Spleen (tissue), 11 donors: Measurements from ENCODE around the gene IQSEC1. TPM values are rescaled to one million over a fixed set of nuclear protein-coding genes. Genes with fewer than 3 reads are reported as not detected.

ENCODE experiments used
- DNase-seq: peaks from one replicate; pipeline ENCODE4 v3.0.0-alpha.2; 2020
- H3K27ac ChIP-seq, 8 donors: fragments of 200-600 bp; sonication (generic) in 7 of 8; 1 replicate in 4 of 8; 2 replicates in 4 of 8; pipeline versions ENCODE4 v1.5.0 to v1.8.0; 2016 to 2021; ENCODE audit warnings: inconsistent platforms in 4 of 8, mild to moderate bottlenecking in 4 of 8, moderate library complexity in 1 of 8
- H3K27me3 ChIP-seq, 7 donors: fragments of 200-600 bp; sonication (generic) in 6 of 7; replicated peaks in 1 of 7; 1 replicate in 4 of 7; 2 replicates in 3 of 7; pipeline versions ENCODE4 v1.5.0 to v1.8.0; 2016 to 2021; ENCODE audit warnings: inconsistent platforms in 3 of 7, mild to moderate bottlenecking in 1 of 7
- H3K36me3 ChIP-seq, 6 donors: fragments of 200-600 bp; sonication (generic) in 5 of 6; 1 replicate in 4 of 6; 2 replicates in 2 of 6; pipeline versions ENCODE4 v1.5.0 to v1.8.0; 2016 to 2021; ENCODE audit warnings: inconsistent platforms in 2 of 6
- H3K4me1 ChIP-seq, 6 donors: fragments of 200-600 bp; sonication (generic) in 5 of 6; 1 replicate in 3 of 6; 2 replicates in 3 of 6; pipeline versions ENCODE4 v1.5.0 to v1.8.0; 2016 to 2021; ENCODE audit warnings: inconsistent platforms in 3 of 6
- H3K4me3 ChIP-seq, 8 donors: fragments of 200-600 bp; sonication (generic) in 7 of 8; 1 replicate in 4 of 8; 2 replicates in 4 of 8; pipeline versions ENCODE4 v1.5.0 to v1.8.0; 2016 to 2021; ENCODE audit warnings: inconsistent platforms in 4 of 8, mild to moderate bottlenecking in 4 of 8, moderate library complexity in 2 of 8
- H3K9me3 ChIP-seq, 8 donors: fragments of 200-600 bp; sonication (generic) in 7 of 8; 1 replicate in 4 of 8; 2 replicates in 4 of 8; pipeline versions ENCODE4 v1.5.0 to v1.8.0; 2016 to 2021; ENCODE audit warnings: inconsistent platforms in 4 of 8
- CTCF ChIP-seq, 11 experiments: fragments of 200-600 bp in 7 of 11; fragments of 450-650 bp in 4 of 11; sonication (generic) in 4 of 11; IDR thresholded peaks in 8 of 11; conservative IDR thresholded peaks in 3 of 11; 1 replicate in 7 of 11; 2 replicates in 4 of 11; pipeline versions ENCODE4 v1.4.0 to v1.8.0; 2016 to 2021; ENCODE audit warnings: antibody characterized with exemption in 11 of 11, inconsistent platforms in 4 of 11, mild to moderate bottlenecking in 1 of 11
- POLR2A ChIP-seq, 3 donors: fragments of 450-650 bp; IDR thresholded peaks; one replicate each; pipeline ENCODE4 v1.5.1; 2017; ENCODE audit warnings: antibody characterized with exemption in 3 of 3, mild to moderate bottlenecking in 1 of 3
- POLR2AphosphoS5 ChIP-seq, 3 donors: sonication (generic); formaldehyde crosslinking; IDR thresholded peaks; one replicate each; pipeline ENCODE4 v1.5.1; 2017; ENCODE audit warnings: antibody characterized with exemption in 3 of 3
- WGBS, 5 donors: extraction: QIAGEN DNeasy Blood & Tissue Kit in 3 of 5; methylation state at CpG; one replicate each; pipeline versions ENCODE4 v1.1.5 to v1.1.7; 2013 to 2018; 5-methylcytosine and 5-hydroxymethylcytosine counted together
- intact Hi-C: fragments of 100-400 bp; cut with DNase I; formaldehyde crosslinking; loops from one replicate; pipeline ENCODE4 v1.15.0; 2023; ENCODE audit warnings: low total_unique reads
- polyA plus RNA-seq, 3 donors: library from polyadenylated mRNA; stranded (reverse); fragments of 200-250 nt; gene quantifications; one replicate each; pipeline ENCODE4 v1.2.1, GENCODE V29; 2013
- total RNA-seq, 7 donors: library from RNA; depleted of rRNA in 3 of 7; stranded (reverse); fragments of >200 nt in 3 of 7; fragmentation: NEBNext Ultra II Directional in 4 of 7; extraction: Animal tissue kit (Norgen Biotek cat#: 25700) in 4 of 7; gene quantifications; one replicate each; pipeline versions ENCODE4 v1.1.0 to v1.2.1, GENCODE V29; 2016 to 2021
- donor health status: healthy with polysubstance abuse.
- donor health status: DM: no; HTN: no; CAD: no; lungs with moderate emphysema.
- donor health status: DM: no; HTN: no; CAD: no.
- donor health status: Bipolar disorder and iron deficiency.
- donor health status: healthy.
- donor health status: DM: no; HTN: no; CAD: no.
- donor health status: DM: yes; HTN: yes; CAD: no.

IQSEC1 gene
- total and polyA plus RNA-seq, 10 donors, result 23.0 to 170 (median 116) TPM

DNA sequence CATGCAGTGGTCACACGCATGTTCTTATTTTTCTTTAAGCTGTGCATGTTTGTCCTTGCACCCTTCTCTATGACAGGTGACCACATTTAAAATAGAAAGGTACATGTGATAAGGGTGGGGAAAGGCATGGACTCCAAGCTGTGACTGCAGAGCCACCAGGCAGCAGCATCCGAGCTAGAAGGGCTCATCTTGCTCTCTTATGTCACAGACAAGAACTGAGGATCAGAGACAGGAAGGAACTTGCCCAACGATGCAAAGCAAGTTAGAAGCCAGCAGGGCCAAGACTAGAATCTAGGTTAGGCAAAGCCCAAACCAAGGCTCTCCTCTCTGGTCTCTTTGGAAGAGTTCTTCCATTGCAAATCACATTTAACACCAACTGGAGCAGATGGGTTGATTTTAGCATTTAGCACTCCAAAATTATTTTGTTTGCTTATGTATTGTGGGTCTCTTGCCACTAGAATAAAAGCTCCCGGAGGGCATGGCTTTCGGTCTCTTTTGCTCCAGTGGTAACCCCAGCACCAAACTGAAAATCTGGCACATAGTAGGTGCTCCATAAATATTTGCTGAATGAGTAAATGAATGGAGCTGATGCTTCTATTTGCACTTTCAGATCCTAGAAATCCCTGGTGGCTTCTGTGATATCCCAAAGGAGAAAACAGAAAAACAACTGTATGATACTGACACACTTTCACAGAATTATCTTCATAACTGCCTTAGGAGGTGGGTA lies 84.3 kb downstream of the IQSEC1 start:
- Histone ChIP-seq H3K36me3 (peaks cover 0 to 34% (median 5%) of the 10 kb centered on the region in 6 donors), H3K4me1 (peaks cover 14 to 96% (median 80%) of the 10 kb centered on the region in 6 donors), H3K4me3 (no peak overlapping the region), H3K27ac (no peak overlapping the region), H3K27me3 (no peaks in the 10 kb centered on the region), H3K9me3 (no peaks in the 10 kb centered on the region)
- TF ChIP-seq POLR2A (IDR thresholded peaks at IDR 0.05), result no peak
- no peak for TF ChIP-seq CTCF (IDR thresholded peaks at IDR 0.05 in 8 of 11, conservative IDR thresholded peaks at IDR 0.05 in 3 of 11)
- peak in 1 of 3 donors; percentile 8 for TF ChIP-seq POLR2AphosphoS5 (IDR thresholded peaks at IDR 0.05)
- 69 to 77% (median 75%) methylated on average over 5 of the region's 5 CpGs for WGBS, 5 donors
- intact Hi-C loops, result loop anchor here (10.0 kb wide), 1 partner anchor 84 kb away; no protein-coding TSS in a partner anchor
- peak; percentile 25 for DNase-seq

DNA sequence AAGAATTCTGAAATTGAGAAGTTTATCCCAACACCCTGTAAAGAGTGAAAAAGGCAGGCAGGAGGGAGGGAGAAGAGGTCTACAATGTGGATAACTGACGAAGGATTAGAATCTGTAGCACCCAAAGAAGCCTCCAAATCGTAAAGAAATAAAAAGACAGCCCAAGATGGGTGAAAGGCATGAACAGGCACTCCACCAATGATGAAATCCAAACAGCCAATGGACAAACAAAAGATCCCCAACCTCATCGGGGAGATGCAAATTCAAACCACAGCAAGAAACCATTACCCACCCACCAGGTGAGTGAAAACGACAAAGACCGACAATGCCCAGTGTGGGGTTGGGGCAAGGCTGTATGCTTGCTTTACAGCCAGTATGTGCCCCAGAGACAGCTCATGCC lies 85.6 kb downstream of the IQSEC1 start:
- intact Hi-C loops, result loop anchor here (10.0 kb wide), 1 partner anchor 83 kb away; no protein-coding TSS in a partner anchor
- peaks cover 0 to 46% (median 5%) of the 10 kb centered on the region in 6 donors for H3K36me3 ChIP-seq
- 80 to 86% (median 83%) methylated on average over 5 of the region's 5 CpGs for WGBS, 5 donors
- peak; percentile 38 for DNase-seq
- H3K27me3 ChIP-seq, result no peaks in the 10 kb centered on the region
- H3K4me1 ChIP-seq, result peaks cover 17 to 98% (median 81%) of the 10 kb centered on the region in 6 donors
- no peaks in the 10 kb centered on the region for H3K9me3 ChIP-seq
- TF ChIP-seq POLR2A (IDR thresholded peaks at IDR 0.05) (no peak), POLR2AphosphoS5 (IDR thresholded peaks at IDR 0.05) (no peak), CTCF (IDR thresholded peaks at IDR 0.05 in 8 of 11, conservative IDR thresholded peaks at IDR 0.05 in 3 of 11) (no peak)
- no peak overlapping the region for H3K27ac ChIP-seq
- no peak overlapping the region for H3K4me3 ChIP-seq

- TF ChIP-seq POLR2A (IDR thresholded peaks at IDR 0.05) (no peak), POLR2AphosphoS5 (IDR thresholded peaks at IDR 0.05) (peak in 1 of 3 donors; percentile 20), CTCF (IDR thresholded peaks at IDR 0.05 in 8 of 11, conservative IDR thresholded peaks at IDR 0.05 in 3 of 11) (no peak)
- 86 to 95% (median 91%) methylated on average over 13 to 15 of the region's 15 CpGs for WGBS, 5 donors
- H3K36me3 ChIP-seq, result peaks cover 0 to 45% (median 5%) of the 10 kb centered on the region in 6 donors
- intact Hi-C loops, result loop anchor here (10.0 kb wide), 1 partner anchor 82 kb away; no protein-coding TSS in a partner anchor
- H3K4me3 ChIP-seq, result no peak overlapping the region
- H3K27ac ChIP-seq, result no peak overlapping the region
- H3K9me3 ChIP-seq, result no peaks in the 10 kb centered on the region
- peak; percentile 66 for DNase-seq
- peaks cover 20 to 98% (median 81%) of the 10 kb centered on the region in 6 donors for H3K4me1 ChIP-seq
- no peaks in the 10 kb centered on the region for H3K27me3 ChIP-seq
Measured at GRCh38 chr3:12986986-12987385, 86.2 kb downstream of the IQSEC1 start.

- peaks cover 20 to 98% (median 82%) of the 10 kb centered on the region in 6 donors for H3K4me1 ChIP-seq
- peak; percentile 67 for DNase-seq
- no peak overlapping the region for H3K4me3 ChIP-seq
- peak overlapping the region in 2 of 8 donors; percentile 16 to 30 for H3K27ac ChIP-seq
- peaks cover 0 to 42% (median 5%) of the 10 kb centered on the region in 6 donors for H3K36me3 ChIP-seq
- no peaks in the 10 kb centered on the region for H3K27me3 ChIP-seq
- intact Hi-C loops, result loop anchor here (10.0 kb wide), 1 partner anchor 82 kb away; no protein-coding TSS in a partner anchor
- peak in 2 of 3 donors; percentile 13 to 41 for TF ChIP-seq POLR2AphosphoS5 (IDR thresholded peaks at IDR 0.05)
- no peak for TF ChIP-seq CTCF (IDR thresholded peaks at IDR 0.05 in 8 of 11, conservative IDR thresholded peaks at IDR 0.05 in 3 of 11)
- TF ChIP-seq POLR2A (IDR thresholded peaks at IDR 0.05), result no peak
- WGBS, 5 donors, result 85 to 96% (median 93%) methylated on average over 6 to 11 of the region's 11 CpGs
- H3K9me3 ChIP-seq, result no peaks in the 10 kb centered on the region
Measured at GRCh38 chr3:12986521-12986920, 86.7 kb downstream of the IQSEC1 start.
